Trophoblast cell (in vitro differentiated cells and primary cell): ENCODE results near the gene CENPF. TPM values are rescaled to one million over a fixed set of nuclear protein-coding genes. Genes with fewer than 3 reads are reported as not detected.

ENCODE experiments used
- DNase-seq, 2 donors: peaks; one replicate each; pipeline ENCODE4 v3.0.0-alpha.2; 2016
- H2AFZ ChIP-seq: 2 replicates; pipeline ENCODE4 v1.6.1; 2013; ENCODE audit warnings: low read length, moderate library complexity, mild to moderate bottlenecking; ENCODE audit not compliant: insufficient read depth, poor library complexity
- H2AK5ac ChIP-seq: 2 replicates; pipeline ENCODE4 v1.6.1; 2013; ENCODE audit warnings: mild to moderate bottlenecking, low read length
- H2BK120ac ChIP-seq: 2 replicates; pipeline ENCODE4 v1.6.1; 2013; ENCODE audit warnings: low read length, mild to moderate bottlenecking, moderate library complexity; ENCODE audit not compliant: insufficient read depth, poor library complexity
- H2BK12ac ChIP-seq: 2 replicates; pipeline ENCODE4 v1.6.1; 2013; ENCODE audit warnings: mild to moderate bottlenecking, low read length, moderate library complexity
- H2BK5ac ChIP-seq: 2 replicates; pipeline ENCODE4 v1.6.1; 2013; ENCODE audit warnings: low read length, low read depth, moderate library complexity, mild to moderate bottlenecking; ENCODE audit not compliant: poor library complexity
- H3K14ac ChIP-seq: 2 replicates; pipeline ENCODE4 v1.6.1; 2013; ENCODE audit warnings: mild to moderate bottlenecking, low read length
- H3K18ac ChIP-seq: 2 replicates; pipeline ENCODE4 v1.6.1; 2013; ENCODE audit warnings: mild to moderate bottlenecking, low read length
- H3K23ac ChIP-seq: 2 replicates; pipeline ENCODE4 v1.6.1; 2013; ENCODE audit warnings: low read length
- H3K27ac ChIP-seq: 2 replicates; pipeline ENCODE4 v1.5.1; 2013; ENCODE audit warnings: low read depth, mild to moderate bottlenecking, inconsistent platforms, low read length, moderate library complexity
- H3K27me3 ChIP-seq: 2 replicates; pipeline ENCODE4 v1.6.1; 2013; ENCODE audit warnings: inconsistent platforms, mild to moderate bottlenecking, low read length, moderate library complexity; ENCODE audit not compliant: insufficient read depth
- H3K36me3 ChIP-seq, 2 experiments: 1 replicate in 1 of 2; 2 replicates in 1 of 2; pipeline ENCODE4 v1.6.1; 2013; ENCODE audit warnings: low read length in 2 of 2, mild to moderate bottlenecking in 2 of 2, moderate library complexity in 1 of 2; ENCODE audit not compliant: insufficient read depth in 2 of 2, control insufficient read depth in 1 of 2
- H3K4ac ChIP-seq: 2 replicates; pipeline ENCODE4 v1.6.1; 2013; ENCODE audit warnings: low read depth, mild to moderate bottlenecking, low read length, moderate library complexity
- H3K4me1 ChIP-seq, 2 experiments: 1 replicate in 1 of 2; 2 replicates in 1 of 2; pipeline ENCODE4 v1.6.1; 2013; ENCODE audit warnings: low read length in 2 of 2, mild to moderate bottlenecking in 2 of 2, moderate library complexity in 1 of 2; ENCODE audit not compliant: insufficient read depth in 2 of 2, control insufficient read depth in 1 of 2
- H3K4me2 ChIP-seq: 2 replicates; pipeline ENCODE4 v1.6.1; 2013; ENCODE audit warnings: inconsistent platforms, mild to moderate bottlenecking, low read length, moderate library complexity
- H3K4me3 ChIP-seq: 2 replicates; pipeline ENCODE4 v1.5.1; 2013; ENCODE audit warnings: mild to moderate bottlenecking, low read depth, low read length, inconsistent platforms
- H3K79me1 ChIP-seq: one replicate; pipeline ENCODE4 v1.6.1; 2013; ENCODE audit warnings: low read length
- H3K79me2 ChIP-seq: 2 replicates; pipeline ENCODE4 v1.6.1; 2013; ENCODE audit warnings: low read length, mild to moderate bottlenecking; ENCODE audit not compliant: control insufficient read depth, insufficient read depth, poor library complexity
- H3K9ac ChIP-seq: 2 replicates; pipeline ENCODE4 v1.6.1; 2013; ENCODE audit warnings: mild to moderate bottlenecking, low read length
- H3K9me3 ChIP-seq: 2 replicates; pipeline ENCODE4 v1.6.1; 2013; ENCODE audit warnings: low read depth, mild to moderate bottlenecking, control low read depth, inconsistent platforms, low read length; ENCODE audit not compliant: insufficient read depth
- H4K12ac ChIP-seq: 2 replicates; pipeline ENCODE4 v1.6.1; 2013; ENCODE audit warnings: low read depth, mild to moderate bottlenecking, low read length, moderate library complexity
- H4K8ac ChIP-seq: 2 replicates; pipeline ENCODE4 v1.6.1; 2013; ENCODE audit warnings: low read depth, mild to moderate bottlenecking, low read length, moderate library complexity
- H4K91ac ChIP-seq: one replicate; pipeline ENCODE4 v1.6.1; 2013; ENCODE audit warnings: low read depth, mild to moderate bottlenecking, low read length, moderate library complexity
- WGBS: extraction: QIAGEN DNeasy Blood & Tissue Kit; methylation state at CpG from one replicate; pipeline ENCODE4 v1.1.7; 2013; ENCODE audit warnings: missing lambda C conversion rate; ENCODE audit not compliant: insufficient read length, insufficient coverage; ENCODE audit errors: extremely low coverage; 5-methylcytosine and 5-hydroxymethylcytosine counted together
- polyA plus RNA-seq: library from polyadenylated mRNA; stranded (reverse); fragments of 200-250 nt; gene quantifications from 2 replicates; pipeline ENCODE4 v1.2.3, GENCODE V29; 2013

Gene CENPF
- 38.9 and 49.2 TPM in 2 replicates for polyA plus RNA-seq

GRCh38 chr1:214602764-214603657, at the start of gene CENPF:
TSS of gene CENPF (plus strand) at chr1:214603195. CDS start at chr1:214613755, 10,560 bp downstream.
- H3K4me1 ChIP-seq: peaks cover 1 to 2% of the 10 kb centered on the region in 2 experiments
- peak within 1 kb of the TSS; percentile 92 for H3K4me3 ChIP-seq
- H3K9ac ChIP-seq: peak within 1 kb of the TSS; percentile 54
- H3K4me2 ChIP-seq: peak within 1 kb of the TSS; percentile 89
- H3K4ac ChIP-seq: peak within 1 kb of the TSS; percentile 41
- H3K79me2 ChIP-seq: peaks cover 12% of the 10 kb centered on the region
- no peaks in the 10 kb centered on the region for H3K9me3 ChIP-seq
- H3K79me1 ChIP-seq: peaks cover 2% of the 10 kb centered on the region
- no peak within 1 kb of the TSS for H2BK120ac ChIP-seq
- peak within 1 kb of the TSS; percentile 94 for H2AFZ ChIP-seq
- peak within 1 kb of the TSS; percentile 50 for H2BK5ac ChIP-seq
- no peak within 1 kb of the TSS for H3K23ac ChIP-seq
- no peak within 1 kb of the TSS for H2BK12ac ChIP-seq
- peak within 1 kb of the TSS; percentile 67 for H3K18ac ChIP-seq
- no peak within 1 kb of the TSS for H2AK5ac ChIP-seq
- H3K27ac ChIP-seq: peak within 1 kb of the TSS; percentile 65
- H4K8ac ChIP-seq: peak within 1 kb of the TSS; percentile 69
- H4K12ac ChIP-seq: peak within 1 kb of the TSS; percentile 67
- no CpG with 5 or more reads among the region's 65 CpGs for WGBS
- H3K27me3 ChIP-seq: no peaks in the 10 kb centered on the region
- peak within 1 kb of the TSS; percentile 84 for H4K91ac ChIP-seq
- H3K36me3 ChIP-seq: peaks cover 4% of the 10 kb centered on the region in 2 experiments
- no peak within 1 kb of the TSS for H3K14ac ChIP-seq
- peak; percentile 99 to 100 for DNase-seq

- Histone ChIP-seq H4K12ac (no peak overlapping the region), H2AFZ (no peak overlapping the region), H3K18ac (peak overlapping the region; percentile 9), H3K4me3 (no peak overlapping the region), H3K79me2 (peaks cover 2% of the 10 kb centered on the region), H3K9me3 (no peaks in the 10 kb centered on the region), H3K4ac (no peak overlapping the region), H3K27me3 (no peaks in the 10 kb centered on the region), H3K4me1 (peaks cover 13 to 20% of the 10 kb centered on the region in 2 experiments), H3K79me1 (peaks cover 12% of the 10 kb centered on the region), H3K14ac (peak overlapping the region; percentile 13), H4K91ac (peak overlapping the region; percentile 77), H4K8ac (peak overlapping the region; percentile 11), H3K23ac (no peak overlapping the region), H3K36me3 (no peaks in the 10 kb centered on the region), H2BK120ac (peak overlapping the region; percentile 94), H3K27ac (peak overlapping the region; percentile 79), H2BK5ac (peak overlapping the region; percentile 75), H3K9ac (no peak overlapping the region), H2AK5ac (no peak overlapping the region), H3K4me2 (no peak overlapping the region), H2BK12ac (peak overlapping the region; percentile 24)
- no peak for DNase-seq
- no CpG with 5 or more reads among the region's 8 CpGs for WGBS
Observed at GRCh38 chr1:214557952-214558735, 44.9 kb upstream of the CENPF start.

DNA sequence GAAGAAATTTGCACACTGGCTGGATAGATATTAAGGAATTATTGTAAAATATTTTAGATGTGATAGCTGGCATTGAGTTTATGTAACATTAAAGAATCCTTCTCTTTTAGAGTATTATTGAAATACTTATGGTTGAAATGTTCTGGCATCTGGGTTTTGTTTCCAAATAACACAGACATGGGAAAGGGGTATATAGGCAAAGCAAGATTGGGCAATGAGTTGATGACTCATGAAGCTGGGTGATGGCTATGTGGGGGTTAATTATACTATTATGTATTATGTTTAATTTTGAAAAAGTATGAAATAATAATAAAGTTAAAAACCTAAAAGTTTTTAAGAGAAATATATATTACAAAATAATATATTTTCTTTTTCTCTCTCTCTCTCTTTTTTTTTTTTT, 39.1 kb upstream of the CENPF start:
- no peak overlapping the region for H2BK12ac ChIP-seq
- H2BK5ac ChIP-seq: no peak overlapping the region
- H3K4me3 ChIP-seq: no peak overlapping the region
- no peaks in the 10 kb centered on the region for H3K9me3 ChIP-seq
- no peak for DNase-seq
- H2AFZ ChIP-seq: no peak overlapping the region
- no peak overlapping the region for H3K23ac ChIP-seq
- H3K18ac ChIP-seq: no peak overlapping the region
- no peak overlapping the region for H3K4ac ChIP-seq
- H3K4me2 ChIP-seq: no peak overlapping the region
- H4K12ac ChIP-seq: no peak overlapping the region
- no peak overlapping the region for H4K91ac ChIP-seq
- no peak overlapping the region for H3K14ac ChIP-seq
- H3K4me1 ChIP-seq: peaks cover 0 to 4% of the 10 kb centered on the region in 2 experiments
- no peaks in the 10 kb centered on the region for H3K79me1 ChIP-seq
- no peak overlapping the region for H2AK5ac ChIP-seq
- no peaks in the 10 kb centered on the region for H3K36me3 ChIP-seq
- H2BK120ac ChIP-seq: no peak overlapping the region
- no peaks in the 10 kb centered on the region for H3K27me3 ChIP-seq
- no peaks in the 10 kb centered on the region for H3K79me2 ChIP-seq
- no peak overlapping the region for H3K27ac ChIP-seq
- no peak overlapping the region for H3K9ac ChIP-seq
- H4K8ac ChIP-seq: no peak overlapping the region

- no peak overlapping the region for H3K9ac ChIP-seq
- no CpG with 5 or more reads among the region's 1 CpG for WGBS
- no peak overlapping the region for H3K27ac ChIP-seq
- H3K79me2 ChIP-seq: no peaks in the 10 kb centered on the region
- no peak overlapping the region for H2BK5ac ChIP-seq
- no peaks in the 10 kb centered on the region for H3K9me3 ChIP-seq
- H3K4me3 ChIP-seq: no peak overlapping the region
- H3K36me3 ChIP-seq: no peaks in the 10 kb centered on the region
- no peak overlapping the region for H4K91ac ChIP-seq
- H3K79me1 ChIP-seq: no peaks in the 10 kb centered on the region
- DNase-seq: no peak
- H2AK5ac ChIP-seq: no peak overlapping the region
- H3K18ac ChIP-seq: no peak overlapping the region
- H3K4me1 ChIP-seq: peaks cover 0 to 2% of the 10 kb centered on the region in 2 experiments
- no peak overlapping the region for H2BK12ac ChIP-seq
- no peak overlapping the region for H4K8ac ChIP-seq
- H3K23ac ChIP-seq: no peak overlapping the region
- H3K4me2 ChIP-seq: no peak overlapping the region
- no peak overlapping the region for H3K4ac ChIP-seq
- H2BK120ac ChIP-seq: no peak overlapping the region
- H2AFZ ChIP-seq: no peak overlapping the region
- no peak overlapping the region for H4K12ac ChIP-seq
- H3K27me3 ChIP-seq: no peaks in the 10 kb centered on the region
- H3K14ac ChIP-seq: no peak overlapping the region
Observed at GRCh38 chr1:214565310-214565709, 37.7 kb upstream of the CENPF start.
